ENCODE measurements around the gene PARD3. TPM values are rescaled to one million over a fixed set of nuclear protein-coding genes. Genes with fewer than 3 reads are reported as not detected.

The PARD3 gene
- polyA plus RNA-seq, 3 donors: 0.51 TPM; not detected in 2

DNA sequence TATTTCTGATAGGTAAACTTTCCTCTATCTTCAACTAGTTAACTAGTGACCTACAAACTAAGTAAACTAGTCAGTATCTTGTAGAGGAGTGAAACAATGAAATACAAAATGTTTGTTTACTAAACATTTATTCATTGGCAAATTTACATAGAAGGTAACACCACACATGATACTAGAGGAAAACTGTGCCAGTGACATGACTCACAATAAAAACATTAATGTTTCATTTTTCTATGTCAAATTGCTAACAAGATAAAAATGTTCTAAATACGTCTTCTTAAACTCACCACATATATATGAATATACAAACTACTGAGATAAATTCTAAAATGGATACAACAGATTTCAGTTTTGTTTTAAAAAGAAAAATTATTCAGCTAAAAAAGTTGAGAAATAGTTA, 471.3 kb downstream of the PARD3 start:
- Histone ChIP-seq H2AFZ (ENCODE audit: insufficient read depth, low read depth, low read length, poor library complexity, severe bottlenecking) (no peak overlapping the region), H3K4me2 (replicated peaks; ENCODE audit: extremely low read depth, low read length, poor library complexity, severe bottlenecking) (no peak overlapping the region), H4K20me1 (ENCODE audit: insufficient read depth, low read length) (no peaks in the 10 kb centered on the region), H3K27me3 (ENCODE audit: control insufficient read depth in 2 of 2, insufficient read depth in 2 of 2, low read length in 2 of 2) (no peaks in the 10 kb centered on the region), H3K4me1 (ENCODE audit: control insufficient read depth in 1 of 2, insufficient read depth in 2 of 2, low read length in 2 of 2) (no peaks in the 10 kb centered on the region), H3K4me3 (replicated peaks in 1 of 3; ENCODE audit: low read depth in 2 of 3, low read length in 3 of 3) (no peak overlapping the region), H3K9ac (ENCODE audit: insufficient read depth, low read length, poor library complexity, severe bottlenecking) (no peak overlapping the region), H3K79me2 (ENCODE audit: insufficient read depth, low read length) (no peaks in the 10 kb centered on the region), H3K9me3 (replicated peaks in 1 of 2; ENCODE audit: control insufficient read depth in 1 of 2, insufficient read depth in 1 of 2, low read length in 2 of 2) (peaks cover 0 to 3% of the 10 kb centered on the region in 2 donors), H3K27ac (ENCODE audit: low read depth in 1 of 2, low read length in 2 of 2) (no peak overlapping the region), H3K36me3 (replicated peaks in 1 of 2; ENCODE audit: control insufficient read depth in 1 of 2, insufficient read depth in 2 of 2, low read length in 2 of 2) (no peaks in the 10 kb centered on the region)
- H3K36me3 Mint-ChIP-seq: no peaks in the 10 kb centered on the region
- intact Hi-C loops (cut with micrococcal nuclease): no loop called here
- peaks cover 0 to 3% (median 0%) of the 10 kb centered on the region in 7 donors for H3K9me3 Mint-ChIP-seq
- WGBS (ENCODE audit: insufficient coverage): no CpG with 5 or more reads among the region's 1 CpG
- TF ChIP-seq, protein P1, sequence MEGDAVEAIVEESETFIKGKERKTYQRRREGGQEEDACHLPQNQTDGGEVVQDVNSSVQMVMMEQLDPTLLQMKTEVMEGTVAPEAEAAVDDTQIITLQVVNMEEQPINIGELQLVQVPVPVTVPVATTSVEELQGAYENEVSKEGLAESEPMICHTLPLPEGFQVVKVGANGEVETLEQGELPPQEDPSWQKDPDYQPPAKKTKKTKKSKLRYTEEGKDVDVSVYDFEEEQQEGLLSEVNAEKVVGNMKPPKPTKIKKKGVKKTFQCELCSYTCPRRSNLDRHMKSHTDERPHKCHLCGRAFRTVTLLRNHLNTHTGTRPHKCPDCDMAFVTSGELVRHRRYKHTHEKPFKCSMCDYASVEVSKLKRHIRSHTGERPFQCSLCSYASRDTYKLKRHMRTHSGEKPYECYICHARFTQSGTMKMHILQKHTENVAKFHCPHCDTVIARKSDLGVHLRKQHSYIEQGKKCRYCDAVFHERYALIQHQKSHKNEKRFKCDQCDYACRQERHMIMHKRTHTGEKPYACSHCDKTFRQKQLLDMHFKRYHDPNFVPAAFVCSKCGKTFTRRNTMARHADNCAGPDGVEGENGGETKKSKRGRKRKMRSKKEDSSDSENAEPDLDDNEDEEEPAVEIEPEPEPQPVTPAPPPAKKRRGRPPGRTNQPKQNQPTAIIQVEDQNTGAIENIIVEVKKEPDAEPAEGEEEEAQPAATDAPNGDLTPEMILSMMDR (IDR thresholded peaks at IDR 0.05): no peak
- DNase-seq: no peak
- H3K4me3 Mint-ChIP-seq: no peak overlapping the region
- H3K4me1 Mint-ChIP-seq: no peaks in the 10 kb centered on the region
- no peak overlapping the region for H3K27ac Mint-ChIP-seq
- H3K27me3 Mint-ChIP-seq (ENCODE audit: low read depth in 3 of 3): peaks cover 0 to 3% (median 0%) of the 10 kb centered on the region in 3 donors

DNA sequence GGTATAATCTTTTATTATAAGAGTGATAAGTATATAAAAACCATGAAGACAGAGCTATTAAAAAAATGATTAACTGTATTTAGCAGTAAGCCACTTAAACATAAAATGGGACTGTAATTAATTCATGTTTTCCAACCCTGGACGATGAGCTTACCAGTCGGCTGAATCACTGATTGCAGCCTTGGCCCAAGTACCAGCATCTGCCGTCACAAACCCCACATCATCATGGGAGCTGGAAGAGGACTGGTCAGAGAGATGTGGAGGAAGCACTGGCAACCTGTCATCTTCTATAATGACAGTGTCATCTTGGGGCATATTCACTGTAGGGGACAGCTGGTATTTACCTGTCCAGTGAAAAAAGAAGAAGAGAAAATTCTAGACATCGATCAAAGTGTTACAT, 473.6 kb downstream of the PARD3 start:
- intact Hi-C loops (cut with micrococcal nuclease): no loop called here
- no peak overlapping the region for H3K27ac Mint-ChIP-seq
- Histone ChIP-seq H3K9me3 (replicated peaks in 1 of 2; ENCODE audit: control insufficient read depth in 1 of 2, insufficient read depth in 1 of 2, low read length in 2 of 2) (no peaks in the 10 kb centered on the region), H3K27ac (ENCODE audit: low read depth in 1 of 2, low read length in 2 of 2) (no peak overlapping the region), H4K20me1 (ENCODE audit: insufficient read depth, low read length) (no peaks in the 10 kb centered on the region), H3K4me2 (replicated peaks; ENCODE audit: extremely low read depth, low read length, poor library complexity, severe bottlenecking) (no peak overlapping the region), H3K79me2 (ENCODE audit: insufficient read depth, low read length) (no peaks in the 10 kb centered on the region), H3K27me3 (ENCODE audit: control insufficient read depth in 2 of 2, insufficient read depth in 2 of 2, low read length in 2 of 2) (no peaks in the 10 kb centered on the region), H3K36me3 (replicated peaks in 1 of 2; ENCODE audit: control insufficient read depth in 1 of 2, insufficient read depth in 2 of 2, low read length in 2 of 2) (no peaks in the 10 kb centered on the region), H3K9ac (ENCODE audit: insufficient read depth, low read length, poor library complexity, severe bottlenecking) (no peak overlapping the region), H3K4me3 (replicated peaks in 1 of 3; ENCODE audit: low read depth in 2 of 3, low read length in 3 of 3) (no peak overlapping the region), H2AFZ (ENCODE audit: insufficient read depth, low read depth, low read length, poor library complexity, severe bottlenecking) (no peak overlapping the region), H3K4me1 (ENCODE audit: control insufficient read depth in 1 of 2, insufficient read depth in 2 of 2, low read length in 2 of 2) (no peaks in the 10 kb centered on the region)
- no peak for DNase-seq
- peaks cover 0 to 3% (median 0%) of the 10 kb centered on the region in 3 donors for H3K27me3 Mint-ChIP-seq (ENCODE audit: low read depth in 3 of 3)
- H3K36me3 Mint-ChIP-seq: no peaks in the 10 kb centered on the region
- H3K9me3 Mint-ChIP-seq: peaks cover 0 to 3% (median 0%) of the 10 kb centered on the region in 7 donors
- TF ChIP-seq, protein P1 (IDR thresholded peaks at IDR 0.05): no peak
- no peak overlapping the region for H3K4me3 Mint-ChIP-seq
- WGBS (ENCODE audit: insufficient coverage): no CpG with 5 or more reads among the region's 4 CpGs
- H3K4me1 Mint-ChIP-seq: no peaks in the 10 kb centered on the region

Measured in CD14-positive monocyte (primary cell).